Panc1 (cell line): Measurements from ENCODE around the gene SORBS1. TPM values are rescaled to one million over a fixed set of nuclear protein-coding genes. Genes with fewer than 3 reads are reported as not detected.

Experiments
- ATAC-seq: fragments of 200-7000 bp; cut with Tn5 transposase; 2 replicates; pipeline ENCODE4 v1.9.1; 2020; ENCODE audit warnings: mild to moderate bottlenecking, moderate library complexity
- BruUV-seq: library from RNA; stranded (reverse); fragments of 400-500 nt; replicated peaks from 2 replicates; lab custom pipeline; 2021; lab: Mats Ljungman, UMichigan
- CTCF ChIA-PET: fragments of 300-600 bp; sonication (Branson Sonifier 250); formaldehyde crosslinking; loops from one replicate; lab custom pipeline; 2022; ENCODE audit warnings: antibody characterized with exemption; lab: Charles Lee
- POLR2A ChIA-PET: fragments of 300-600 bp; sonication (Branson Sonifier 250); formaldehyde crosslinking; loops from one replicate; lab custom pipeline; 2022; ENCODE audit warnings: antibody characterized with exemption; lab: Charles Lee
- DNase-seq: peaks from one replicate; pipeline ENCODE4 v3.0.0-alpha.2; 2010; ENCODE audit warnings: low read depth, low spot score
- H3K27ac ChIP-seq: 2 replicates; pipeline ENCODE4 v1.5.1; 2011; ENCODE audit warnings: mild to moderate bottlenecking, low read length, inconsistent platforms
- H3K27me3 ChIP-seq: fragments of 200-500 bp; sonication (Bioruptor generic); 2 replicates; pipeline ENCODE4 v1.6.0; 2014; ENCODE audit warnings: low read length, inconsistent platforms; ENCODE audit not compliant: control insufficient read depth, insufficient read depth
- H3K36me3 ChIP-seq: fragments of 200-500 bp; sonication (Bioruptor generic); 2 replicates; pipeline ENCODE4 v1.5.1; 2014; ENCODE audit warnings: inconsistent platforms, mild to moderate bottlenecking, low read length, moderate library complexity; ENCODE audit not compliant: control insufficient read depth, insufficient read depth
- H3K4me1 ChIP-seq: 2 replicates; pipeline ENCODE4 v1.5.1; 2011; ENCODE audit warnings: inconsistent platforms, mild to moderate bottlenecking, low read length, moderate library complexity; ENCODE audit not compliant: control insufficient read depth, insufficient read depth
- H3K4me3 ChIP-seq, 2 experiments: 2 replicates each; pipeline ENCODE4 v1.5.1; 2011 to 2012; ENCODE audit warnings: low read depth in 2 of 2, low read length in 2 of 2, mild to moderate bottlenecking in 2 of 2, inconsistent platforms in 1 of 2, moderate library complexity in 1 of 2
- H3K9me3 ChIP-seq: fragments of 200-500 bp; sonication (Bioruptor generic); 2 replicates; pipeline ENCODE4 v1.5.1; 2014; ENCODE audit warnings: low read depth, mild to moderate bottlenecking, inconsistent platforms, low read length, moderate library complexity; ENCODE audit not compliant: control insufficient read depth, insufficient read depth
- POLR2AphosphoS5 ChIP-seq: IDR thresholded peaks from 2 replicates; pipeline ENCODE4 v1.6.1; 2012; ENCODE audit warnings: mild to moderate bottlenecking, low read depth, low read length, moderate library complexity
- SIN3A ChIP-seq: IDR thresholded peaks from 2 replicates; pipeline ENCODE4 v1.6.1; 2012; ENCODE audit warnings: low read depth, mild to moderate bottlenecking, low read length, moderate library complexity, borderline replicate concordance; ENCODE audit not compliant: insufficient read depth
- TCF7L2 ChIP-seq: IDR thresholded peaks from 2 replicates; pipeline ENCODE4 v1.6.1; 2011; ENCODE audit warnings: mild to moderate bottlenecking, low read depth, low read length, inconsistent platforms
- in situ Hi-C: cut with HindIII; loops from 2 replicates; pipeline ENCODE4 v1.10.0; 2016; ENCODE audit warnings: low sequenced_read_pairs, low pct_unique_long_range_greater_than_20kb
- intact Hi-C: fragments of 100-400 bp; cut with micrococcal nuclease; formaldehyde crosslinking; loops from one replicate; pipeline ENCODE4 v1.10.0; 2022; ENCODE audit not compliant: unreplicated experiment
- total RNA-seq: library from RNA; stranded (reverse); gene quantifications from one replicate; pipeline ENCODE4 v1.2.1, GENCODE V29; 2021; ENCODE audit not compliant: unreplicated experiment
- TF ChIP-seq, protein P1 (sequence below): fragments of 450-650 bp; IDR thresholded peaks from 2 replicates; pipeline ENCODE4 v1.5.1; 2017; ENCODE audit warnings: mild to moderate bottlenecking
- TF ChIP-seq, protein P2 (sequence below), 2 experiments: IDR thresholded peaks; 2 replicates each; pipeline ENCODE4 v1.6.1; 2011 to 2012; ENCODE audit warnings: low read depth in 2 of 2, control low read depth in 1 of 2, low read length in 1 of 2, mild to moderate bottlenecking in 1 of 2, moderate library complexity in 1 of 2; ENCODE audit not compliant: insufficient read depth in 1 of 2

The SORBS1 gene
- total RNA-seq, 1 experiment from 2014 or later = 29.4 TPM

DNA sequence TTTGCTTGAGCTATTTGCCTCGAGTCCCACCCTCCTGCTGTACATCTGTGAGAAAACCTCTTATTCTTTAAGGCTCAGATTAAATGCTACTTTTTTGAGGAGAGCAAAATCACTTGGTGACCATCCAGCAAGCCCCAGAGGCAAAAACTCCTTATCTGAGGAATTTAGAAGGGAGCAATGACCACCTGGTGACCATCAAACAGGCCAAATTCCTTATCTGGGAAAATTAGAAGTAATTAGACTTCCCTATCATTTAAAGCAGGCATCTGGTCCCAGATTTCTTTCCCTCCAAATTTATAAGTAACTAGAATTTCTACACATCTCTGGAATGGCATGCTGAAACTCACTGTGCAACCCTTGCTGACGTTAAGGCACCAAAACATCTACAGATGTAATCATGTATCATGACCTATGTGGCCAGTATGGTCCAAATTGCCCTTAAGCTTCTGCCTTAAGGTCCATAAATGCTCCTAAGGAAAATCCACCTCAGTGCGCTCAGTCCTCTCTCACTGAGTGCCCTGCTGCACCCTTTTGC lies 229.5 kb downstream of the SORBS1 start:
- no peak for DNase-seq
- TF ChIP-seq SIN3A (no peak), POLR2AphosphoS5 (no peak), TCF7L2 (no peak)
- TF ChIP-seq, protein P1, sequence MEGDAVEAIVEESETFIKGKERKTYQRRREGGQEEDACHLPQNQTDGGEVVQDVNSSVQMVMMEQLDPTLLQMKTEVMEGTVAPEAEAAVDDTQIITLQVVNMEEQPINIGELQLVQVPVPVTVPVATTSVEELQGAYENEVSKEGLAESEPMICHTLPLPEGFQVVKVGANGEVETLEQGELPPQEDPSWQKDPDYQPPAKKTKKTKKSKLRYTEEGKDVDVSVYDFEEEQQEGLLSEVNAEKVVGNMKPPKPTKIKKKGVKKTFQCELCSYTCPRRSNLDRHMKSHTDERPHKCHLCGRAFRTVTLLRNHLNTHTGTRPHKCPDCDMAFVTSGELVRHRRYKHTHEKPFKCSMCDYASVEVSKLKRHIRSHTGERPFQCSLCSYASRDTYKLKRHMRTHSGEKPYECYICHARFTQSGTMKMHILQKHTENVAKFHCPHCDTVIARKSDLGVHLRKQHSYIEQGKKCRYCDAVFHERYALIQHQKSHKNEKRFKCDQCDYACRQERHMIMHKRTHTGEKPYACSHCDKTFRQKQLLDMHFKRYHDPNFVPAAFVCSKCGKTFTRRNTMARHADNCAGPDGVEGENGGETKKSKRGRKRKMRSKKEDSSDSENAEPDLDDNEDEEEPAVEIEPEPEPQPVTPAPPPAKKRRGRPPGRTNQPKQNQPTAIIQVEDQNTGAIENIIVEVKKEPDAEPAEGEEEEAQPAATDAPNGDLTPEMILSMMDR = no peak
- TF ChIP-seq, protein P2, sequence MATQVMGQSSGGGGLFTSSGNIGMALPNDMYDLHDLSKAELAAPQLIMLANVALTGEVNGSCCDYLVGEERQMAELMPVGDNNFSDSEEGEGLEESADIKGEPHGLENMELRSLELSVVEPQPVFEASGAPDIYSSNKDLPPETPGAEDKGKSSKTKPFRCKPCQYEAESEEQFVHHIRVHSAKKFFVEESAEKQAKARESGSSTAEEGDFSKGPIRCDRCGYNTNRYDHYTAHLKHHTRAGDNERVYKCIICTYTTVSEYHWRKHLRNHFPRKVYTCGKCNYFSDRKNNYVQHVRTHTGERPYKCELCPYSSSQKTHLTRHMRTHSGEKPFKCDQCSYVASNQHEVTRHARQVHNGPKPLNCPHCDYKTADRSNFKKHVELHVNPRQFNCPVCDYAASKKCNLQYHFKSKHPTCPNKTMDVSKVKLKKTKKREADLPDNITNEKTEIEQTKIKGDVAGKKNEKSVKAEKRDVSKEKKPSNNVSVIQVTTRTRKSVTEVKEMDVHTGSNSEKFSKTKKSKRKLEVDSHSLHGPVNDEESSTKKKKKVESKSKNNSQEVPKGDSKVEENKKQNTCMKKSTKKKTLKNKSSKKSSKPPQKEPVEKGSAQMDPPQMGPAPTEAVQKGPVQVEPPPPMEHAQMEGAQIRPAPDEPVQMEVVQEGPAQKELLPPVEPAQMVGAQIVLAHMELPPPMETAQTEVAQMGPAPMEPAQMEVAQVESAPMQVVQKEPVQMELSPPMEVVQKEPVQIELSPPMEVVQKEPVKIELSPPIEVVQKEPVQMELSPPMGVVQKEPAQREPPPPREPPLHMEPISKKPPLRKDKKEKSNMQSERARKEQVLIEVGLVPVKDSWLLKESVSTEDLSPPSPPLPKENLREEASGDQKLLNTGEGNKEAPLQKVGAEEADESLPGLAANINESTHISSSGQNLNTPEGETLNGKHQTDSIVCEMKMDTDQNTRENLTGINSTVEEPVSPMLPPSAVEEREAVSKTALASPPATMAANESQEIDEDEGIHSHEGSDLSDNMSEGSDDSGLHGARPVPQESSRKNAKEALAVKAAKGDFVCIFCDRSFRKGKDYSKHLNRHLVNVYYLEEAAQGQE (IDR thresholded peaks at IDR 0.05; ENCODE audit: insufficient read depth in 1 of 2, low read depth in 2 of 2, low read length in 1 of 2) = no peak
- peaks cover 3% of the 10 kb centered on the region; the same call in 1 of the 2 replicates for H3K4me1 ChIP-seq
- no peaks in the 10 kb centered on the region for H3K9me3 ChIP-seq
- in situ Hi-C loops = no loop called here
- BruUV-seq = no TSS peak
- ATAC-seq = no peak
- CTCF ChIA-PET = no interaction called here
- no peak overlapping the region for H3K27ac ChIP-seq
- intact Hi-C loops = no loop called here
- H3K36me3 ChIP-seq = no peaks in the 10 kb centered on the region
- H3K27me3 ChIP-seq = no peaks in the 10 kb centered on the region
- no peak overlapping the region for H3K4me3 ChIP-seq
- POLR2A ChIA-PET = no interaction called here

DNA sequence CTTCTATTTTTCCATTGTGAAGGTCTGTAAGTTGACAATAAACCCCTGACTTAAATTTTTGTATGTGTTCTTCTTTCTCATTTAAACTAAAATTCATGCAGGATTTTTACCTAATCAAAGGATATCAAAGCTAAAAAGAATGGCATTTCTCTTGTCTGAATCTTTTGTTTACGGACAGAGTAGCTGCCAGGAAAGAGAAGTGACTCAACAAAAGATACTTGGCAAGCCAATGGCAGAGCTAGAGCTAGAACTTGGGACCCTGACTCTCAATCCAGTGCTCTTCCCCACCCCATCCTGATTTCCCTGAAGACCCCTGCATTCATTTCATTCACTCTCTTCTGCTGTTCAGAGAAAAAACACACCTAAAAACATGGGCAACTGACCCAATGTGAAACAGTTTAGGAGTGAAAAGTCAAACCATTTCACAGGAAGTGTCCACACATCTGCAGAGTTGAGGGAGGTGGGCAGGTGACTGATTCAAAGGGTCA lies 230.2 kb downstream of the SORBS1 start:
- no peak overlapping the region for H3K4me3 ChIP-seq
- DNase-seq (no peak), ATAC-seq (no peak)
- ChIA-PET CTCF (no interaction called here), POLR2A (no interaction called here)
- BruUV-seq = no TSS peak
- no peaks in the 10 kb centered on the region for H3K36me3 ChIP-seq
- H3K4me1 ChIP-seq = peaks cover 3% of the 10 kb centered on the region; the same call in 1 of the 2 replicates
- intact Hi-C loops = no loop called here
- no peaks in the 10 kb centered on the region for H3K9me3 ChIP-seq
- H3K27me3 ChIP-seq = no peaks in the 10 kb centered on the region
- no peak overlapping the region for H3K27ac ChIP-seq
- TF ChIP-seq TCF7L2 (no peak), POLR2AphosphoS5 (no peak), SIN3A (no peak)
- TF ChIP-seq, protein P1 = no peak
- TF ChIP-seq, protein P2 (IDR thresholded peaks at IDR 0.05; ENCODE audit: insufficient read depth in 1 of 2, low read depth in 2 of 2, low read length in 1 of 2) = no peak
- in situ Hi-C loops = no loop called here
